Vagina (tissue), 2 donors: ENCODE data around the gene LGI1.

Experiments used
- POLR2A ChIP-seq, 2 donors: fragments of 450-650 bp; IDR thresholded peaks; one replicate each; pipeline ENCODE4 v1.6.1; 2017; ENCODE audit warnings: antibody characterized with exemption in 2 of 2, mild to moderate bottlenecking in 2 of 2, moderate library complexity in 2 of 2
- TF ChIP-seq, protein P1 (sequence below), 3 experiments: fragments of 450-650 bp in 2 of 3; fragments of 200-600 bp in 1 of 3; sonication (generic) in 1 of 3; IDR thresholded peaks; one replicate each; pipeline ENCODE4 v1.5.1; 2017 to 2019; ENCODE audit warnings: antibody characterized with exemption in 3 of 3, mild to moderate bottlenecking in 2 of 3, moderate library complexity in 2 of 3

DNA sequence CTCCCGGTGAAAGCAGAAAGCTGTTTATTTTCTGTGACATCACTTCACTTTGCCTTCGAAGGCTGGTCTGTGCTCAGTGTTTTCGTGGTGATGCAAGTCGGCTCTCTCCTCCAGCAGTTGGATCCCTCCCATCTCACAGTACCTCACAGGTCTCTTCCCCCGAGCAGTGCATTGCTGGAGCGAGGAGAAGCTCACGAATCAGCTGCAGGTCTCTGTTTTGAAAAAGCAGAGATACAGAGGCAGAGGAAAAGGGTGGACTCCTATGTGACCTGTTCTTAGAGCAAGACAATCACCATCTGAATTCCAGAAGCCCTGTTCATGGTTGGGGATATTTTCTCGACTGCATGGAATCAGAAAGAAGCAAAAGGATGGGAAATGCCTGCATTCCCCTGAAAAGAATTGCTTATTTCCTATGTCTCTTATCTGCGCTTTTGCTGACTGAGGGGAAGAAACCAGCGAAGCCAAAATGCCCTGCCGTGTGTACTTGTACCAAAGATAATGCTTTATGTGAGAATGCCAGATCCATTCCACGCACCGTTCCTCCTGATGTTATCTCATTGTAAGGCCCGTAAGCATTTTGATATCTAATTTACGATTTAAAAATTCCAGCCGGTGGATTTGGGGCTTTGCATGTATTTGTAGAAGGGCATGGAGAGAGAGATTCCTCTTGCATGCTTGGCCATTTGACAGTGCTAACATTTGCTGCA lies at the start of gene LGI1:
- TF ChIP-seq, protein P1, sequence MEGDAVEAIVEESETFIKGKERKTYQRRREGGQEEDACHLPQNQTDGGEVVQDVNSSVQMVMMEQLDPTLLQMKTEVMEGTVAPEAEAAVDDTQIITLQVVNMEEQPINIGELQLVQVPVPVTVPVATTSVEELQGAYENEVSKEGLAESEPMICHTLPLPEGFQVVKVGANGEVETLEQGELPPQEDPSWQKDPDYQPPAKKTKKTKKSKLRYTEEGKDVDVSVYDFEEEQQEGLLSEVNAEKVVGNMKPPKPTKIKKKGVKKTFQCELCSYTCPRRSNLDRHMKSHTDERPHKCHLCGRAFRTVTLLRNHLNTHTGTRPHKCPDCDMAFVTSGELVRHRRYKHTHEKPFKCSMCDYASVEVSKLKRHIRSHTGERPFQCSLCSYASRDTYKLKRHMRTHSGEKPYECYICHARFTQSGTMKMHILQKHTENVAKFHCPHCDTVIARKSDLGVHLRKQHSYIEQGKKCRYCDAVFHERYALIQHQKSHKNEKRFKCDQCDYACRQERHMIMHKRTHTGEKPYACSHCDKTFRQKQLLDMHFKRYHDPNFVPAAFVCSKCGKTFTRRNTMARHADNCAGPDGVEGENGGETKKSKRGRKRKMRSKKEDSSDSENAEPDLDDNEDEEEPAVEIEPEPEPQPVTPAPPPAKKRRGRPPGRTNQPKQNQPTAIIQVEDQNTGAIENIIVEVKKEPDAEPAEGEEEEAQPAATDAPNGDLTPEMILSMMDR (IDR thresholded peaks at IDR 0.05): no peak
- no peak for TF ChIP-seq POLR2A (IDR thresholded peaks at IDR 0.05)
